ENCODE data around the gene PRM1.

Gene PRM1

DNA sequence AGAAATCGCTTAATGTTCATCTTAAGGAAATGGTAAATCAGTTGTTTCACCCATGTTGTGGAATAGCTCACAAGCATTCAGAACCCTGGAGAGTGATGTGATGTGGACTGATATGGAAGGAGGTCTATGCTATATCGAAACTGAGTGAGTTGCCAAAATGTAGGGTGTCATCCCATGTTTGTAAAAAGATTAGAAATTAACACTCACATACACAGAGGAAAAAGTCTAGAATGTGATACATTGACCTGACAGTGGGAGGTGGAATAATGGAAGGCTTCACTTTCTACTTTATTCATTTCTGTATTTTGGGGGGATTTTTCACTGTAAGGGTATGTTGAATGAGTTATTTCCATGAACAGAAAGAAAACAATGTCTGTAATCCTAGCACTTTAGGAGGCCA, 4.7 kb upstream of the PRM1 start:
- Histone ChIP-seq H3K4me3 (ENCODE audit: insufficient read depth, low read depth, low read length, poor library complexity, severe bottlenecking) (no peak overlapping the region), H3K36me3 (ENCODE audit: control insufficient read depth, insufficient read depth, low read length) (no peaks in the 10 kb centered on the region), H3K9me3 (ENCODE audit: control insufficient read depth, low read length) (no peaks in the 10 kb centered on the region), H3K4me1 (ENCODE audit: control insufficient read depth, insufficient read depth, low read length, poor library complexity, severe bottlenecking) (no peaks in the 10 kb centered on the region), H3K27me3 (replicated peaks; ENCODE audit: control insufficient read depth, insufficient read depth, low read length, poor library complexity, severe bottlenecking) (no peaks in the 10 kb centered on the region), H3K27ac (ENCODE audit: insufficient read depth, low read length, poor library complexity, severe bottlenecking) (no peak overlapping the region)
- no peak for DNase-seq

DNA sequence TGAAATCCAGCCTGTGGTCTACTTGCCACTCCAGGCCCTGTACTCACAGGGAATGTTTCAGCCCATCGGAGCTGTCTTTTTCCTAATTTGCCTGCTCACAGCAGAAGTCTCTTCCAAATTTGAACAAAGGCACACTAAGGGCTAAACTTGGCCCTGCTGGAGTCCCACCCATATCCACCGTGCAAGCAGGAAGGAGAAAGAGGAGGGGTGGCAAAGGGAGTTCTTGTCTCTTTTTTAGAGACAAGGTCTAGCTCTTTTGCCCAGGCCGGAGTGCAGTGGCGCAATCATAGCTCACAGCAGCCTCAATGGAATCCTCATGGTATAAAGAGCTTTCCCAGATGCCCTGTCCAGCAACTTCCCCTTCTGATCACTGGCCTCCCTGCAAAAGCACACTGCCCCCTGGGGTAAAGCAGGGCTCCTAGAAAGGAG, 2.7 kb upstream of the PRM1 start:
- Histone ChIP-seq H3K4me1 (ENCODE audit: control insufficient read depth, insufficient read depth, low read length, poor library complexity, severe bottlenecking) (no peaks in the 10 kb centered on the region), H3K4me3 (ENCODE audit: insufficient read depth, low read depth, low read length, poor library complexity, severe bottlenecking) (no peak overlapping the region), H3K36me3 (ENCODE audit: control insufficient read depth, insufficient read depth, low read length) (no peaks in the 10 kb centered on the region), H3K27ac (ENCODE audit: insufficient read depth, low read length, poor library complexity, severe bottlenecking) (no peak overlapping the region), H3K9me3 (ENCODE audit: control insufficient read depth, low read length) (no peaks in the 10 kb centered on the region), H3K27me3 (replicated peaks; ENCODE audit: control insufficient read depth, insufficient read depth, low read length, poor library complexity, severe bottlenecking) (no peaks in the 10 kb centered on the region)
- DNase-seq: no peak

DNA sequence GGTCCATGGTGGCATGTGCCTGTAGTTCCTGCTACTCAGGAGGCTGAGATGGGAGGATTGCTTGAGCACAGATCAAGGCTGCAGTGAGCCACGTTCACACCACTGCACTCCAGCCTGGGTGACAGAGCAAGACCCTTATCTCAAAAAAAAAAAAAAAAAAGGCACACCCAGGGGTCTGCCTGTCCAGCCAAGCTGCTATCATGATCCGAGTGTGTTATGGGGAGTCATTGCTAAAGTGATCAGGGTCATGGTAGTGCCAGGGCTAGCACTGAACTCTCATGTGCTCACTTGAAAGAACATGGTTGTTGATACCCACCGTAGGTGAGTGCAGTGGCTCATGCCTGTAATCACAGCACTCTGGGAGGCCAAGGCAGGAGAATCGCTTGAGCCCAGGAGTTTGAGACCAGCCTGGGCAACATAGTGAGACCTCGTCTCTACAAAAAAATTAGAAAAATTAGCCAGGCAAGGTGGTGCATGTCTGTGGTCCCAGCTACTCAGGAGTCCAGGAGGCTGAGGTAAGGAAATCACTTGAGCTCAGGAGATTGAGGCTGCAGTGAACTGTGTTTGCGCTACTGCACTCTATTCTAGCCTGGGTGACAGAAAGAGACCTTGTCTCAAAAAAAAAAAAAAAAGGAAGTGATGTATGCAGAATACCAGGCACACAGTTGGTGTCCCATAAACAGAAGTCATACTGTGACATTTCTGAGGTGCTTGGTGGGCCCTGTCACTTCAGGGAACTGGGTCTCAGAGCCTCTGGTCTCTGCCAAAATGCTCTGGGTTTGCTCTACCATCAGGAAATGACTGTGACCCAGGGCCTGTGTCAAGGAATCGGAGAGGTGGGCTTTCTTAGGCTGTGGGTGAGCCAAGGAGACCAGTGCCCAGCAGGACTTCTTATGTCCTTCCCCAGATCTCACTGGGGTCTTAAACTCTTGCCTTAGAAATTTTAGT, 2.2 kb downstream of the PRM1 start:
- no peak for DNase-seq
- H3K9me3 ChIP-seq (ENCODE audit: control insufficient read depth, low read length): no peaks in the 10 kb centered on the region
- H3K27ac ChIP-seq (ENCODE audit: insufficient read depth, low read length, poor library complexity, severe bottlenecking): no peak overlapping the region
- H3K27me3 ChIP-seq (replicated peaks; ENCODE audit: control insufficient read depth, insufficient read depth, low read length, poor library complexity, severe bottlenecking): no peaks in the 10 kb centered on the region
- no peaks in the 10 kb centered on the region for H3K4me1 ChIP-seq (ENCODE audit: control insufficient read depth, insufficient read depth, low read length, poor library complexity, severe bottlenecking)
- H3K4me3 ChIP-seq (ENCODE audit: insufficient read depth, low read depth, low read length, poor library complexity, severe bottlenecking): no peak overlapping the region
- H3K36me3 ChIP-seq (ENCODE audit: control insufficient read depth, insufficient read depth, low read length): no peaks in the 10 kb centered on the region

DNA sequence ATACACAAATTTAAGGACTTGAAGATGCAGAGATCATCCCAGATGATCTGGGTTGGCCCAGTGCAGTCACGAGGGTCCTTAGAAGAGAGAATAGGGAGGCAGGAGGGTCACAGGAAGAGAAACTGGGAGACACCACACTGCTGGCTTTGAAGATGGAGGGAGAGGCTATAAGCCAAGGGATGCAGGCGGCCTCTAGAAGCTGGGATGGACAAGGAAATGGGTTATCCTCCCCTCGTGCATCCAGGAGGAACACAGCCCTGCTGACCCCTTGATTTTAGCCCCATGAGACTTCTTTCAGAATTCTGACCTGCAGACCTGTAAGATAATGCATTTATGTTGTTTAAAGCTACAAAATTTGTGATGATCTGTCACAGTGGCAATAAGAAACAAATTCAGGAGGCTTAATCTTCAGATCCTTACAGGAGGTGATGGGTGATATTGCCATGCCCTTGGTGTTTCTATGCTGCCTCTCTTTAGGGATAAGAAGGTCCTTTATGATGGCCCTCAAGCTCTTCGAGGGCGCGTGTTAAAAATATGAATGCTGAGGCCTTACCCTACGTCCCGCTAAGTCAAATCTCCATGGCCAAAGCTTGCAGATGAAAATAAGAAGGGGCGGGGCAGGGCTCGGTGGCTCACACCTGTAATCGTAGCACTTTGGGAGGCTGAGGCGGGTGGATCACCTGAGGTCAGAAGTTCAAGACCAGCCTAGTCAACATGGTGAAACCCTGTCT, 3.4 kb downstream of the PRM1 start:
- no peaks in the 10 kb centered on the region for H3K27me3 ChIP-seq (replicated peaks; ENCODE audit: control insufficient read depth, insufficient read depth, low read length, poor library complexity, severe bottlenecking)
- no peak overlapping the region for H3K27ac ChIP-seq (ENCODE audit: insufficient read depth, low read length, poor library complexity, severe bottlenecking)
- no peaks in the 10 kb centered on the region for H3K4me1 ChIP-seq (ENCODE audit: control insufficient read depth, insufficient read depth, low read length, poor library complexity, severe bottlenecking)
- no peak overlapping the region for H3K4me3 ChIP-seq (ENCODE audit: insufficient read depth, low read depth, low read length, poor library complexity, severe bottlenecking)
- DNase-seq: no peak
- H3K36me3 ChIP-seq (ENCODE audit: control insufficient read depth, insufficient read depth, low read length): no peaks in the 10 kb centered on the region
- no peaks in the 10 kb centered on the region for H3K9me3 ChIP-seq (ENCODE audit: control insufficient read depth, low read length)

DNA sequence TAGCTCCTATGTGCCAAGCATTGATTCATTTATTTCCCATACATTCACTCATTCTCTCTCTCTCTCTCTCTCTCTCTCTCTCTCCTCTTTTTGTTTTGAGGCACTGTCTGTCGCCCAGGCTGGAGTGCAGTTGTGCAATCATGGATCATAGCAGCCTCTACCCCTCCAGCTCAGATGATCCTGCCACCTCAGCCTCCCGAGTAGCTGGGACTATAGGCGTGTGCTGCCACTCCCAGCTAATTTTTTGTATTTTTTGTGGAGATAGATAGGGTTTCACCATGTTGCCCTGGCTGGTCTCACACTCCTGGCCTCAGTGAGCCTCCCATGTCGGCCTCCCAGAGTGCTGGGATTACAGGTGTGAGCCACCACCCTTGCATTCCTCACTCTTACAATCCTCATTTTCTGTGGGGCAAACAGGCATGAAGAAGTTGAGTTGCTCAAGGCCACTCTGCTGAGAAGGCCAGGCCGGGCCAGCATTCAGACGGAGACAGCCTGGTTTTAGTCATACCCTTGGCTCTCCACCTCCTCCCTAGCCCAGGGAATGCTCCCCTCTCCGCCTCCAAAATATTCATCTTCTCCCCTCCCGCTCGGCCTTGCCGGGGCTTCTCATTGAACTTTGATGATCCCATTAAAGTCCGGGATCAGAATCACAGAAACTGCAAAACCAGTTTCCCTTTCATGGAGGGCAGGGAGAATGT, 4.1 kb downstream of the PRM1 start:
- H3K27me3 ChIP-seq (replicated peaks; ENCODE audit: control insufficient read depth, insufficient read depth, low read length, poor library complexity, severe bottlenecking): no peaks in the 10 kb centered on the region
- H3K4me3 ChIP-seq (ENCODE audit: insufficient read depth, low read depth, low read length, poor library complexity, severe bottlenecking): no peak overlapping the region
- no peak overlapping the region for H3K27ac ChIP-seq (ENCODE audit: insufficient read depth, low read length, poor library complexity, severe bottlenecking)
- H3K4me1 ChIP-seq (ENCODE audit: control insufficient read depth, insufficient read depth, low read length, poor library complexity, severe bottlenecking): no peaks in the 10 kb centered on the region
- no peaks in the 10 kb centered on the region for H3K36me3 ChIP-seq (ENCODE audit: control insufficient read depth, insufficient read depth, low read length)
- no peaks in the 10 kb centered on the region for H3K9me3 ChIP-seq (ENCODE audit: control insufficient read depth, low read length)
- DNase-seq: no peak

DNA sequence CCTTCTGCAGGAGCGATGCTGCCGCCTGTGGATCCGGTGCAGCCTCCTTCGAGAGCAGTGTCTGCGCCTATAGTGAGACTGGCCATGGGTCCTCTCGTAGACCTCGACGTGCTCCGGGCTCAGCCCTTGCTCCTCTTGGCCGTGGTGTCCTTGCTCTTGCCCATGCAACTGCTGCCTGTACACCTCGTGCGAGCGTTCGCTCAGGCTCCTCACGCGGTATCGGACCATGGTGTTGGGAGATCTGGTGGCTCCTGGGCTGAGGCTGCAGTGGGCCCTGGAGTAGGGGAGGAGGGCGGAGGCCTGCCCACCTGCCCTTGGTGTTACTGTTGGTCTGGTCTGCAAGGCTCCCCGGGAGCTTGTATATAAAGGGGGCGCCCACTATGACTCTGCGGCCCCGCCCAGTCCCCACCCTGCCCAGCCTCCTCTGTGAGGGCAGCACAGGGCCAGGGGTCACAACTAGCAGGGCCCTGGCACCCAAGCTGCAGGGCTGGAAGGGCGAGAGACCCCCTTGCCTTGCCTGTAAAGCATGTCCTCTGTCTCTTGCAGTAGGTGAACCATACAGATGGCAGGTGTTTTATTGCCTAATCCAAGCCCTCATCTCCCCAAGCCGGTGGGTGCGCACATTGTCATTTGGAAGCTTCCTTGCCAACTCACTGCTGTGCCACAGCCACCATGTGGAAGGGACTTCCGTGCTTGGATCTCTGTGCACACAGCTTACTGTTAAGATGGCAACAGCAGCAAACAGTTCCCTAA, 4.8 kb downstream of the PRM1 start, which contains the start of gene PRM2:
PRM2 (minus strand) TSS at position 338 of the 753 bp plus-strand sequence; CDS start at position 228, 110 bp downstream.
- Histone ChIP-seq H3K36me3 (ENCODE audit: control insufficient read depth, insufficient read depth, low read length) (no peaks in the 10 kb centered on the region), H3K27me3 (replicated peaks; ENCODE audit: control insufficient read depth, insufficient read depth, low read length, poor library complexity, severe bottlenecking) (no peaks in the 10 kb centered on the region), H3K4me3 (ENCODE audit: insufficient read depth, low read depth, low read length, poor library complexity, severe bottlenecking) (no peak within 1 kb of the TSS), H3K9me3 (ENCODE audit: control insufficient read depth, low read length) (no peaks in the 10 kb centered on the region), H3K4me1 (ENCODE audit: control insufficient read depth, insufficient read depth, low read length, poor library complexity, severe bottlenecking) (no peaks in the 10 kb centered on the region), H3K27ac (ENCODE audit: insufficient read depth, low read length, poor library complexity, severe bottlenecking) (no peak within 1 kb of the TSS)
- DNase-seq: no peak

DNA sequence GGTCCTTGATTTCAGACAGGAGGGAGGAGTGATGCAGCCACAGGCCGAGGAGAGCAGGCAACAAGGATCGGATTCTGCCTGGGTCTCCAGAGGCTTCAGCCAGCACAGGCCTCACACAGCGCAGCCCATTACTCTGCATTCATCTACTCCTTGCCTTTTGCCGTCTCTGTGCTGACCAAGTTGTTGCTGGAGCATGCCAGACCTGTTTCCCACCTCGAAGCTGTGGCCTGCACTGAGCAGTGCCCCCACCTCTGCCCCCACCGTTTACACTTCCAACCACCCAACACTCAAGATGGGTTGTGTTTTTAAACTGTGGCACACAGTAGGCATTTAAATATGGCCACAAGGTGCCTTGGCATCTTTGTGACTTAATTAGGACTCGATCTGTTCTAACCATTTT, 6.2 kb downstream of the PRM1 start:
- no peak overlapping the region for H3K27ac ChIP-seq (ENCODE audit: insufficient read depth, low read length, poor library complexity, severe bottlenecking)
- no peak for DNase-seq
- H3K4me1 ChIP-seq (ENCODE audit: control insufficient read depth, insufficient read depth, low read length, poor library complexity, severe bottlenecking): no peaks in the 10 kb centered on the region
- no peaks in the 10 kb centered on the region for H3K36me3 ChIP-seq (ENCODE audit: control insufficient read depth, insufficient read depth, low read length)
- H3K4me3 ChIP-seq (ENCODE audit: insufficient read depth, low read depth, low read length, poor library complexity, severe bottlenecking): no peak overlapping the region
- no peaks in the 10 kb centered on the region for H3K9me3 ChIP-seq (ENCODE audit: control insufficient read depth, low read length)
- H3K27me3 ChIP-seq (replicated peaks; ENCODE audit: control insufficient read depth, insufficient read depth, low read length, poor library complexity, severe bottlenecking): no peaks in the 10 kb centered on the region

DNA sequence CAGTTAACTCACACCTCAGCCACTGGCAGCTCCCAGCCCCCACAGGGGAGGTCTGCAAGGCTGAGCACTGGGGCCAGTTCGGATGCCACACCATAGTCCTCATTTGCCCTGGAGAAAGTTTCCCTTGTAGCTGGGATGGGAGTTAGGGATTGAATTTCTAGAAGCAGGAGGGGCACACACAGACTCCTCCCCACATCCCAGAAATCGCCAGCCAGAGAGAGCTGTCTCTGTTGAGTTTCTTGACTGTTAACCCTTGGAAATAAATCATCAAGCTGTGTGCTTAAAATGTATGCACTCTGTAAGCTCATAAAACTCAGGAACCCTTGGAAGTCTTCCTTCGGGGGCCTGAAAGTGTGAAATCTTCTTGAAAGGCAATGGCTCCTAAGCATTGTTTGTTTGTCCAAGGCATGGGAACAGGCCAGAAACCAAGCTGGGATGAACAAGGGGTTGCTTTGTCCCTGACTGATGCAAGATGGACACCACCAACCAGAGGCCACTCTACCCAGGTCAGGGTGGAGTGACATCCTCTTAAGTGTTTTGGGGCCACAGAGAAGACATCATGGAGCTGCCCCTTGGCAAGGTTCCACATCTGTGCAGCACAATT, 7.3 kb downstream of the PRM1 start:
- Histone ChIP-seq H3K27ac (ENCODE audit: insufficient read depth, low read length, poor library complexity, severe bottlenecking) (no peak overlapping the region), H3K27me3 (replicated peaks; ENCODE audit: control insufficient read depth, insufficient read depth, low read length, poor library complexity, severe bottlenecking) (no peaks in the 10 kb centered on the region), H3K9me3 (ENCODE audit: control insufficient read depth, low read length) (no peaks in the 10 kb centered on the region), H3K4me1 (ENCODE audit: control insufficient read depth, insufficient read depth, low read length, poor library complexity, severe bottlenecking) (no peaks in the 10 kb centered on the region), H3K4me3 (ENCODE audit: insufficient read depth, low read depth, low read length, poor library complexity, severe bottlenecking) (no peak overlapping the region), H3K36me3 (ENCODE audit: control insufficient read depth, insufficient read depth, low read length) (no peaks in the 10 kb centered on the region)
- DNase-seq: no peak
